Measurements from ENCODE around the gene IGFBP2.

Gene IGFBP2

GRCh38 chr2:216657086-216657855, 24.1 kb downstream of the IGFBP2 start:
- no peak for DNase-seq (ENCODE audit: low read depth)
- TF ChIP-seq, protein P1, sequence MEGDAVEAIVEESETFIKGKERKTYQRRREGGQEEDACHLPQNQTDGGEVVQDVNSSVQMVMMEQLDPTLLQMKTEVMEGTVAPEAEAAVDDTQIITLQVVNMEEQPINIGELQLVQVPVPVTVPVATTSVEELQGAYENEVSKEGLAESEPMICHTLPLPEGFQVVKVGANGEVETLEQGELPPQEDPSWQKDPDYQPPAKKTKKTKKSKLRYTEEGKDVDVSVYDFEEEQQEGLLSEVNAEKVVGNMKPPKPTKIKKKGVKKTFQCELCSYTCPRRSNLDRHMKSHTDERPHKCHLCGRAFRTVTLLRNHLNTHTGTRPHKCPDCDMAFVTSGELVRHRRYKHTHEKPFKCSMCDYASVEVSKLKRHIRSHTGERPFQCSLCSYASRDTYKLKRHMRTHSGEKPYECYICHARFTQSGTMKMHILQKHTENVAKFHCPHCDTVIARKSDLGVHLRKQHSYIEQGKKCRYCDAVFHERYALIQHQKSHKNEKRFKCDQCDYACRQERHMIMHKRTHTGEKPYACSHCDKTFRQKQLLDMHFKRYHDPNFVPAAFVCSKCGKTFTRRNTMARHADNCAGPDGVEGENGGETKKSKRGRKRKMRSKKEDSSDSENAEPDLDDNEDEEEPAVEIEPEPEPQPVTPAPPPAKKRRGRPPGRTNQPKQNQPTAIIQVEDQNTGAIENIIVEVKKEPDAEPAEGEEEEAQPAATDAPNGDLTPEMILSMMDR (IDR thresholded peaks at IDR 0.05; ENCODE audit: low read depth, low read length, missing control alignments) = no peak
- no peak overlapping the region for H3K4me3 ChIP-seq (ENCODE audit: low read depth, low read length)

DNA sequence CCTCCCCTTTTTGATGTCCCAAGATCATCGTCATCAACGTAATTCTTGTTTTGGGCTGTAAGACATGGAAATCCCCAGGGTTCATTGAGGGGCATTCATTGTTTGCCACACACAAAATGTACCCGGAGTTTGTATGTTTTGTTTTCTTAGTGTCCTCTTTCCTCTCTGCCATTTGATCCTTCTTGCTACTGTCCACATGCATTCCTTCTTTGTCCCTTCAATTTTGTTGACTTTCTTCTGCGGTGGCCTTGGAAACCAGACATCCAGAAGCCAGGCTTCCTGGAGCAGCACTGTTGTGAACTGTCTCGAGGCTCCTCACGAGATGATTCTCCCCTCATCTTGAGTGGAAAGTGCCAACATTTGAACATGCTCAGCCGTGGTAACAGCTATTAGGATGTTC, 24.8 kb downstream of the IGFBP2 start:
- TF ChIP-seq, protein P1 (IDR thresholded peaks at IDR 0.05; ENCODE audit: low read depth, low read length, missing control alignments) = no peak
- DNase-seq (ENCODE audit: low read depth) = no peak
- H3K4me3 ChIP-seq (ENCODE audit: low read depth, low read length) = no peak overlapping the region

GRCh38 chr2:216658757-216659156, 25.5 kb downstream of the IGFBP2 start:
- TF ChIP-seq, protein P1 (IDR thresholded peaks at IDR 0.05; ENCODE audit: low read depth, low read length, missing control alignments) = no peak
- no peak for DNase-seq (ENCODE audit: low read depth)

DNA sequence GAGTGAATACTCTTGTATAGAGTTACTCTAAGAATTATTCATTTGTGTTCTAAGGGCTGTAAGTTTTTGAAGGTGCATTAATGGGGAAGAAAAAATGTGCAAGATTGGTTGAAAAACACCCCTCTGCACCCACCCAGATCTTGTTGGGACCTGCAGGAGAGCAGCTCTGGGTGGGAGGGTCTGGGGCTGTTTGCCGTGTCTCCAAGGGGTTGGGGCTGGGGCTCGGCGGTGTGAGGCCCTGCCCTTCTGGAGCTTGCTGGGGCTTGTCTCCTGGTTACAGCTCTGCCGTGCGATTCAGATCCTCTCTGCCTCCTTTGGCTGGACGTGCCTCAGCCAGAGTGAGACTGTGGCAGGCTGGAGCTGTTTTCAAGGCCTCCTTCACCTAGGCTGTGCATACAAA, 26.1 kb downstream of the IGFBP2 start:
- no peak for DNase-seq (ENCODE audit: low read depth)
- TF ChIP-seq, protein P1 (IDR thresholded peaks at IDR 0.05; ENCODE audit: low read depth, low read length, missing control alignments) = no peak
- no peak overlapping the region for H3K4me3 ChIP-seq (ENCODE audit: low read depth, low read length)

More at GRCh38 chr2:216658757-216659156, 25.5 kb downstream of the IGFBP2 start:
- no peak overlapping the region for H3K4me3 ChIP-seq (ENCODE audit: low read depth, low read length)

- DNase-seq (ENCODE audit: low read depth) = no peak
- TF ChIP-seq, protein P1 (IDR thresholded peaks at IDR 0.05; ENCODE audit: low read depth, low read length, missing control alignments) = no peak
- H3K4me3 ChIP-seq (ENCODE audit: low read depth, low read length) = no peak overlapping the region
Observed at GRCh38 chr2:216660496-216660895, 27.3 kb downstream of the IGFBP2 start.

GRCh38 chr2:216661051-216661450, 27.8 kb downstream of the IGFBP2 start:
- TF ChIP-seq, protein P1 (IDR thresholded peaks at IDR 0.05; ENCODE audit: low read depth, low read length, missing control alignments) = no peak
- no peak for DNase-seq (ENCODE audit: low read depth)
- no peak overlapping the region for H3K4me3 ChIP-seq (ENCODE audit: low read depth, low read length)

All from GM12864 (cell line).